ENCODE measurements around the gene ERMP1. TPM values are rescaled to one million over a fixed set of nuclear protein-coding genes. Genes with fewer than 3 reads are reported as not detected.
"Not testable (repeated sequence)": the region's sequence is repeated elsewhere in the genome, so short reads cannot be mapped to it uniquely, and the experiment has no call there.

ERMP1 gene
- total RNA-seq, 2 experiments from 2014 or later, result 25.0 to 32.3 TPM

DNA sequence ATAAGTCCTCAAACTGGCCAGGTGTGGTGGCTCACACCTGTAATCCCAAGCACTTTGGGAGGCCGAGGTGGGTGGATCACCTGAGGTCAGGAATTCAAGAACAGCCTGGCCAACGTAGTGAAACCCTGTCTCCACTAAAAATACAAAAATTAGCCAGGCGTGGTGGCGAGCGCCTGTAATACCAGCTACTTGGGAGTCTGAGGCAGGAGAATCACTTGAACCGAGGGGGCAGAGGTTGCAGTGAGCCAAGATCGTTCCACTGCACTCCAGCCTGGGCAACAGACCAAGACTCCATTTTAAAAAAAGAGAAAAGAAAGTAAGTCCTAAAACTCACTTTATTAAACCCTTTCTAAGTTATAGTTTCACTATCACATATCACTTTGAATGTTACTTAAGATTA lies 32.5 kb downstream of the ERMP1 start:
- not testable (repeated sequence) for ATAC-seq; H3K4me3 Mint-ChIP-seq; DNase-seq; H3K4me1 Mint-ChIP-seq; H3K9me3 Mint-ChIP-seq (ENCODE audit: low read depth); H3K27me3 Mint-ChIP-seq; H3K27ac Mint-ChIP-seq
- H3K36me3 Mint-ChIP-seq, result peaks cover 34% of the 10 kb centered on the region
- CTCF ChIA-PET, result interaction anchor here (0.9 to 1.6 kb wide), 2 partner anchors 29 to 32 kb away, joined by 3 to 6 read pairs; partner anchors contain the start of gene ERMP1

DNA sequence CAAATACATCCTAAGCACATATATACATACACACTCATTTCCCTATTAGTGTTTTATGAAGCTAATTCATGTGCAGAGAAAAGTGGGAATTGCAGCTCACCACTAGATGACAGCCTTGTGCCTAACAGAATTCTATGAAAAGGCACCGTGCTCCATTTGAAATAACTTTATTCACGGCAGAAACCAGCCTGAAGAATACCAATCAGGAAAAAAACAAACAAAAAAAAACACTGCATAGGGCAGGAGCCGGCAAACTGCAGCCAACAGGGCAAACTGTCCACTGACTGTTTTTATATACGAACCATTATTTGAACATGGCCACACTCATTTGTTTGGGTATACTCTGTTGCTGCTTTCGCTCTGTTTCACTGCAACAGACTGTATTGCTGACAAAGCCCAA lies 33.6 kb downstream of the ERMP1 start:
- H3K4me1 Mint-ChIP-seq, result peaks cover 6% of the 10 kb centered on the region
- no peak overlapping the region for H3K4me3 Mint-ChIP-seq
- H3K36me3 Mint-ChIP-seq, result peaks cover 34% of the 10 kb centered on the region
- CTCF ChIA-PET, result interaction anchor here (1.0 to 2.0 kb wide), 5 partner anchors 32 to 112 kb away, joined by 3 to 4 read pairs (median 3); partner anchors contain the start of gene ERMP1
- H3K27me3 Mint-ChIP-seq, result no peaks in the 10 kb centered on the region
- H3K9me3 Mint-ChIP-seq (ENCODE audit: low read depth), result no peaks in the 10 kb centered on the region
- DNase-seq, result no peak
- ATAC-seq, result no peak
- H3K27ac Mint-ChIP-seq, result no peak overlapping the region

DNA sequence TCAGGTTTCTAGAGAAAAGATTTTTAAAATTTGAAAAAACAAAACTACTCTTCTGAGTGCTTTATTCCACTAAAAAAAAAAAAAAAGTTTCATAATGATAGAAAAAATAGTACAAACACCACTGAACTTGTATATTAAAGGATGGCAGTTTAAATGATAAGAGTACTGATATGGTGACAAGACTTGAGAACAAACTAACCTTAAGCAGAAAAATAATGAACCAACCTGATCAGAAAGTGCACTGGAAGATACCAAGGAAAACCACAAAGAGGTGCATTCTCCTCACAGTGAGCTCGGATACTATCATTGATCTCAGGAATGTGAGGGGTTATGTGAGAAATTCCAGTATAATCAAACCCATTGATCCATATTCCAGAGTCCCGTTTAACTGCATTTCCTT lies 34.3 kb downstream of the ERMP1 start:
- ATAC-seq (no peak), DNase-seq (no peak)
- Mint-ChIP-seq H3K4me1 (peaks cover 13% of the 10 kb centered on the region), H3K27ac (no peak overlapping the region), H3K36me3 (peaks cover 37% of the 10 kb centered on the region), H3K27me3 (no peaks in the 10 kb centered on the region), H3K4me3 (no peak overlapping the region), H3K9me3 (ENCODE audit: low read depth) (no peaks in the 10 kb centered on the region)
- CTCF ChIA-PET, result interaction anchor here (1.0 to 2.0 kb wide), 5 partner anchors 32 to 112 kb away, joined by 3 to 4 read pairs (median 3); partner anchors contain the start of gene ERMP1

DNA sequence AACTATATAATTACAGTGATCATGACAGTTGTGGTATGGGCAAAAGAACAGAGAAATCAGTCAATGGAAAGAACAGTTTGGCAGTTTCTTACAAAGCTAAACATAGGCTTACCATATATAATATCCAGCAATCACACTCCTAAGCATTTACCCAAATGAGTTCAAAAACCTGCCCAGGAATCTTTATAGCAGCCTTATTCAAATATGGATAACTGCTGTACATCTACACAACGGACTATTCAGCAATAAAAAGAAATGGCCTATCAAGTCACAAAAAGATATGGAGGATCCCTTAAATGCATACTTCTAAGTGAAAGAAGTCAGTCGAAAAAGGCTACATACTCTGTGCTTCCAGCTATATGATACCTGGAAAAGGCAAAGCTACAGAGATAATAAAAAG lies 36.6 kb downstream of the ERMP1 start:
- no peak overlapping the region for H3K27ac Mint-ChIP-seq
- H3K4me1 Mint-ChIP-seq, result peaks cover 24% of the 10 kb centered on the region
- CTCF ChIA-PET, result no interaction called here
- no peak overlapping the region for H3K4me3 Mint-ChIP-seq
- H3K27me3 Mint-ChIP-seq, result no peaks in the 10 kb centered on the region
- no peaks in the 10 kb centered on the region for H3K9me3 Mint-ChIP-seq (ENCODE audit: low read depth)
- no peak for ATAC-seq
- peaks cover 49% of the 10 kb centered on the region for H3K36me3 Mint-ChIP-seq
- no peak for DNase-seq

DNA sequence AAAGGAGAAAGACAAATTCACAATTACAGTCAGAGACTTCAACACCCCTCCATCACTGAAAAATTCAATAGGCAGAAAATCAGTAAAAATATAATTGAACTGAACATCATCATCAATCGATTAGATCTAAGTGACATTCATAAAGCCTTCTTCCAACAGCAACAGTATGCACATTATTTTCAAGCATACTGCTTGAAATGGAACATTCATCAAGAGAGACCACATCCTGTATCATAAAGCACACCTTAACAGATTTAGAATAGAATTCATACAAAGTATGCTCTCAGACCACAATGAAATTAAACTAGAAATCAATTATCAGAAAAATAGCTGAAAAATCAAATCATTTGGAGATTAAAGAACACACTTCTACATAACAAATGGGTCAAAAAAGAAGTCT lies 39.1 kb downstream of the ERMP1 start:
- DNase-seq, result no peak
- no peaks in the 10 kb centered on the region for H3K9me3 Mint-ChIP-seq (ENCODE audit: low read depth)
- H3K4me1 Mint-ChIP-seq, result peaks cover 25% of the 10 kb centered on the region
- H3K36me3 Mint-ChIP-seq, result peaks cover 69% of the 10 kb centered on the region
- no peak overlapping the region for H3K4me3 Mint-ChIP-seq
- H3K27me3 Mint-ChIP-seq, result no peaks in the 10 kb centered on the region
- no peak overlapping the region for H3K27ac Mint-ChIP-seq
- CTCF ChIA-PET, result interaction anchor here (1.2 kb wide), 1 partner anchor 39 kb away, joined by 5 read pairs; the partner anchor contains the start of gene ERMP1
- ATAC-seq, result peak; percentile 45

DNA sequence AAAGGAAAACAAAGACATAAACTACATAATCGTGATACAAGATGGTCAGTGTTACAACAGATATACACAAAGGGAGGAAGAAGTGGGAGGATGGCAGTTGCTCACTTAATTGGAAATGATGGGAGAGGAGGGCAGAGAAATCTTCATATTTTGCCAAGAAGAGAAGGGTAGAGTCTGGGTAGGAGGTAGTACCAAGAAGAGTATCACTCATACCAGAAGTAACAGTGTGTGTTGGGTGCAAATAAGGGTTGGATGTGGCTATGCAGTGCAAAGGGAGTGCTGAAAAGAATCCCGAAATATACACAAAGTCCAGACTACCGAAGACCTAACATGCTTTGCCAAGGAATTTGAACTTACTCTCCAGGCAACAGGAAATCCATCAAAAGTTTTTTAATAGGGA lies 41.0 kb downstream of the ERMP1 start:
- H3K27me3 Mint-ChIP-seq, result no peaks in the 10 kb centered on the region
- ATAC-seq (no peak), DNase-seq (no peak)
- CTCF ChIA-PET, result no interaction called here
- peaks cover 78% of the 10 kb centered on the region for H3K36me3 Mint-ChIP-seq
- no peak overlapping the region for H3K27ac Mint-ChIP-seq
- no peak overlapping the region for H3K4me3 Mint-ChIP-seq
- H3K9me3 Mint-ChIP-seq (ENCODE audit: low read depth), result no peaks in the 10 kb centered on the region
- H3K4me1 Mint-ChIP-seq, result peaks cover 25% of the 10 kb centered on the region

DNA sequence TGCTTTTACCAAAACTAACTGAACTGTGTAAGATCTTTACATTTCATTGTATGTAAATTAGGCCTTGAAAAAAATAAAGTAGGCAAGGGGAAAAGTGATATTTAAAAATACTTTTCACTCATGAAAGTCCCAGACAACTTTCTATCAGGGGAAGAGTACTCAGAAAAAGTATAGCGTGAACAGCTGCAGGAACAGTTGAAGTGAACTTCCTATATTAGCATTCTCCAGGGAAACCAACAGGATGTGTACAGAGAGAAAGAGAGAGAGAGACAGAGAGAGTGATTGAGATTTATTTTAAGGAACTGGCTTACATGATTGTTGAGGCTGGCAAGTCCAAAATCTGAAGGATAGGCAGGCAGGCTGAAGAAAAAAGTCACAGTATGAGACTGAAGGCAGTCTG lies 42.0 kb downstream of the ERMP1 start:
- H3K27ac Mint-ChIP-seq, result no peak overlapping the region
- CTCF ChIA-PET, result no interaction called here
- H3K27me3 Mint-ChIP-seq, result no peaks in the 10 kb centered on the region
- DNase-seq (no peak), ATAC-seq (no peak)
- no peaks in the 10 kb centered on the region for H3K9me3 Mint-ChIP-seq (ENCODE audit: low read depth)
- peaks cover 25% of the 10 kb centered on the region for H3K4me1 Mint-ChIP-seq
- H3K4me3 Mint-ChIP-seq, result no peak overlapping the region
- peaks cover 79% of the 10 kb centered on the region for H3K36me3 Mint-ChIP-seq

DNA sequence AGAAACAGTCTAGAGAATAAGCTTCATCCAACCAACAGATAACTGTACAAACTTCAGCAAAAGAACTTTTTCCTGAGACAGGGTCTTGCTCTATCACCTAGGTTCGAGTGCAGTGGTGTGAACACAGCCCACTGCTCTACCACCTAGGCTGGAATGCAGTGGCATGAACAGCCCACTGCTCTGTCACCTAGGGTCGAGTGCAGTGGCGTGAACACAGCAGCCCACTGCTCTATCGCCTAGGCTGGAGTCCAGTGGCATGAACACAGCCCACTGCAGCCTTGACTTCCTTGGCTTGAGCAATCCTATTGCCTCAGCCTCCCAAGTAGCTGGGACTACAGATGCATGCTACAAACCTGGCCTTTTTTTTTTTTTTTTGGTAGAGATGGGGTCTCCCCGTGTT lies 43.4 kb downstream of the ERMP1 start:
- Mint-ChIP-seq H3K9me3 (ENCODE audit: low read depth) (no peaks in the 10 kb centered on the region), H3K4me1 (peaks cover 25% of the 10 kb centered on the region), H3K4me3 (no peak overlapping the region), H3K27ac (no peak overlapping the region), H3K27me3 (no peaks in the 10 kb centered on the region), H3K36me3 (peaks cover 86% of the 10 kb centered on the region)
- ATAC-seq, result no peak
- CTCF ChIA-PET, result no interaction called here
- no peak for DNase-seq

DNA sequence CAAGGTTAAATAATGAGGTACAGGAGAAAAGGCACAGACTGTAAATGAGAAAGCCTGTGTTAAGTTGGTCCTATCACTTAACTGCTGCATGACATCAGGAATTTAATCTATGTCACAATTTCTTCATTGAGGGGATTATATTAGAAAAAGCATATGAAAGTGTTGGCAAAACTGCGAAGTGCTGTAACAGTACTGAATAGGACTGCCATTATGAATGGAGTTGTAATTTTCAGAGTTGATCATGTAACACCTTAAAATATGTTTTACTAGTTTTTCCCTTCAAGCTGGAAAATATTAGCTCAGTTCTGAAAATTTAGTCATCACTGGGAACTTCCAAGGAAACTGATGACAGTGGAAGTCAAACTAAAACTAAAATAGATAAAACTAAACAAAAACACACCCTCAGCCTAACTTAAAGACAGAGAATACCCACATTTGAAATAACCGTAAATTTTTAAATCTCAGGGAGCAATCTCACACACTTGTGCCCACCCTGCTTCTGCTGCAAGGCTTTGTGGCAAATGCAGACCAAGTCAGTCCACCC lies 45.1 kb downstream of the ERMP1 start:
- CTCF ChIA-PET, result no interaction called here
- DNase-seq, result no peak
- no peak overlapping the region for H3K4me3 Mint-ChIP-seq
- ATAC-seq, result no peak
- no peaks in the 10 kb centered on the region for H3K27me3 Mint-ChIP-seq
- H3K4me1 Mint-ChIP-seq, result peaks cover 10% of the 10 kb centered on the region
- peaks cover 90% of the 10 kb centered on the region for H3K36me3 Mint-ChIP-seq
- peaks cover 2% of the 10 kb centered on the region for H3K9me3 Mint-ChIP-seq (ENCODE audit: low read depth)
- no peak overlapping the region for H3K27ac Mint-ChIP-seq

DNA sequence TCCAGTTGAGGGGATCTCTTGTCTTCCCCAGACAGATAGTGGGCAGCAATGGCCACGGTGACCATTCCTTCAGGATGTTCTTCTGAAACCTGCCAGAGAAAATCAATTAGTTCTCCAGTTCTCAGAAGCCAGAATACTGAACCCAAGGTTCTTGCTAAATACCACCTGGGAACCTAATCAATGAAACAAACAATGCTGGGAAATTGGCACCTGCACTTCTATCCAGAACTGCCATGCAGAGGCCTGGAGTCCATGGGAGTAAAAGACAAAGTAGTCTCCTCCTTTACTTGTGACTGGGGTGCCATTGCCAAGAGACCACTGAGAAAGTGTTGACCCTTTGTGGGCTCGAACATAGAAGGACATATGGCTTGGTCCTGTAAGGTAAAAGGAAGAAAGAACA lies 45.7 kb downstream of the ERMP1 start:
- H3K27me3 Mint-ChIP-seq, result no peaks in the 10 kb centered on the region
- no peak overlapping the region for H3K27ac Mint-ChIP-seq
- CTCF ChIA-PET, result no interaction called here
- H3K9me3 Mint-ChIP-seq (ENCODE audit: low read depth), result peaks cover 2% of the 10 kb centered on the region
- peaks cover 92% of the 10 kb centered on the region for H3K36me3 Mint-ChIP-seq
- no peak for ATAC-seq
- H3K4me1 Mint-ChIP-seq, result peaks cover 10% of the 10 kb centered on the region
- DNase-seq, result no peak
- H3K4me3 Mint-ChIP-seq, result no peak overlapping the region

DNA sequence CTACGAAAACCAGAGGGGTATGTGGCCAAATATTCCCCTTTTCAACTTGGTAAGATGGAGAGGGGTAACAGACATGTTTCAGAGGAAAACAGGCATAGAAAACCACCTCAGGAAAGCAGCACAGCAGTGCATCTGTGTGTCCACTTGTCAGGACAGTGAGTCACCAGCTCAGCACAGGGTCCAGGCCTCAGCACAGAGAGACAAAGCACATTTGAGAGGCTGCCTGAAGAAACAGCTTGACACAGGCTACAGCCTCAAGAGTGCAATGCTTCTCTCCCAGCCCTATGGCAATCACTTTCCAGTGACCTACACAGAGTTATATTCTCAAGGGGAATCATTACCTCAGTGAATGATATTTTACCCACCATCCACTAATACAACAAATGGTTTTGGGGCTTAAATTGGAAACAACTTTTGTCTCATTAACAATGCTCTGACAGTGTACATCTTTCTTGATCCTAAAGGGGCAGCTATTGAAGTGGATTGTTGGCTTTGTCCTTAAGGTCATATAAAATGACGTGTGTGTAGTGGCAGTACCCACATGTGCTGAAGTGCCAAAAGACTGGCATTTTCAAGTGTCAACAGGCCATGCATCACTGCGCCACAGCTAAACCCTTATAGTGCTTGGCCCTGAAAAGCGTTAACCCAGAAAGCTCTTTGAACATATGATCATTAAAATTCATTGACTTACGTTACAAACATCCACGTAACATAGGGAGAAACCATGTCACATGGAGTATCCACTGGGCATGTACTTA lies 46.4 kb downstream of the ERMP1 start:
- Mint-ChIP-seq H3K27ac (no peak overlapping the region), H3K36me3 (peaks cover 92% of the 10 kb centered on the region), H3K27me3 (no peaks in the 10 kb centered on the region), H3K4me3 (no peak overlapping the region), H3K9me3 (ENCODE audit: low read depth) (peaks cover 2% of the 10 kb centered on the region), H3K4me1 (peaks cover 5% of the 10 kb centered on the region)
- CTCF ChIA-PET, result no interaction called here
- DNase-seq, result no peak
- no peak for ATAC-seq

DNA sequence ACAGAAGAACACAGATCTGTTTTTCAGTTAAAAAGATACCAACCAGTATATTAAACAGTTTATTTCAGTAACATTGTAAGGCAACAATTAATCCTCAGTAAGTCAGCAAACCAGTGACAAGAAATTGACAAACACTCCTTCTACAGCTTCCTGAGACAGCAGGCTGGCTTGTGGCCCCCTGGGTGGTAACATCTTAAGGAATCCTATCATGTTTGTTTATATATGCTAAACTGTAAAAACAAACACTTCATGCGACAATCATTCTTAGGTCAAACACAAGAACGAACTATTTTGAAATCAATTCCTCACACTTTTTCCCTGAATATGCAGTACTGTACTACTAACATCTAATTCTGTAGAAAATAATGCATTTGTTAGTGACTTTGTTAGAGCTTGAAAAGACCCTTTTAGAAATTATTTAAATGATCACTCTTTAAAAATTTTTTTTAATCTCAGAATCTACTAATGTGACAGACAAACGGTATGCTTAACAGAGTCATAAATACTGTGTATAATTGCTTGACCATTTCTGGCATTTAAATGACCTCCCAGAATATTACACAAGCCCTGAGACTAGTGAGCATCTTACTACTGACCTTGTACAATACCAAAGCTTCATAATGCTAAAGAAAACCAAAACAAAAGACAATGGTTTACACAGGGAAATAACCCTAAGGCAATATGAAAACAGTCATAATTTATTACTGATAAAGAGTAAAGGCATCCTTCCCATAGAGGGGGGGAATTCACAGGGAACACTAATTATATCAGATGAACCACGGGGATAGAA lies 48.2 kb downstream of the ERMP1 start:
- no peaks in the 10 kb centered on the region for H3K4me1 Mint-ChIP-seq
- CTCF ChIA-PET, result interaction anchor here (1.0 to 1.9 kb wide), 2 partner anchors 11 to 101 kb away, joined by 3 to 4 read pairs; no protein-coding TSS in a partner anchor
- peaks cover 8% of the 10 kb centered on the region for H3K9me3 Mint-ChIP-seq (ENCODE audit: low read depth)
- no peaks in the 10 kb centered on the region for H3K27me3 Mint-ChIP-seq
- H3K36me3 Mint-ChIP-seq, result peaks cover 92% of the 10 kb centered on the region
- DNase-seq (no peak), ATAC-seq (no peak)
- no peak overlapping the region for H3K4me3 Mint-ChIP-seq
- no peak overlapping the region for H3K27ac Mint-ChIP-seq

DNA sequence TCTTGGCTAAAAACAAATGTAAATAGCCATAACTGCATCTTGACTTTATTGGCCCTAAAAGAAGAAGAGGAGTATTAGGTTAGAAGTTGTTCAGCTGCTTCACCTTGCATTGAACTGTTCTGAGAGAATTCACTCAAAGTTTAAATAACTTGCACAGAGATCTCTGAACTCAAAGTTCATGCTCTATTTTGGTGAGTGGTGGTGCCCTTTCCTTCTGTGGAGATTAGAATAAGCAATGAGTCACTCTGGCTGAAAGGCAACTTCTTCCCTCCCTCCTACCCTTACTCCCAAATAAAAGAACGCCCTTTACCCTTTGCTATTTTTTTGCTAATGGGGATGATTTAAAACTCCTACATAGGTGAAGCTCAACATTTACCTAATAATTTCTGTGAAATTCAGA lies 48.9 kb downstream of the ERMP1 start:
- H3K9me3 Mint-ChIP-seq (ENCODE audit: low read depth), result peaks cover 8% of the 10 kb centered on the region
- H3K4me1 Mint-ChIP-seq, result no peaks in the 10 kb centered on the region
- ATAC-seq, result no peak
- H3K27me3 Mint-ChIP-seq, result no peaks in the 10 kb centered on the region
- H3K4me3 Mint-ChIP-seq, result no peak overlapping the region
- no peak overlapping the region for H3K27ac Mint-ChIP-seq
- DNase-seq, result no peak
- CTCF ChIA-PET, result interaction anchor here (1.0 to 1.9 kb wide), 2 partner anchors 10 to 102 kb away, joined by 3 to 4 read pairs; no protein-coding TSS in a partner anchor
- peaks cover 95% of the 10 kb centered on the region for H3K36me3 Mint-ChIP-seq

Measured in activated CD8-positive, alpha-beta memory T cell treated with anti-CD3 and anti-CD28 coated beads, Interleukin-2, amount 10 ng/mL, durations not matched to agents 7 days and 5 days (primary cell).